Medulla oblongata (tissue), 1 donor: ENCODE data around the gene C3.
"Not testable (repeated sequence)": the region's sequence is repeated elsewhere in the genome, so short reads cannot be mapped to it uniquely, and the experiment has no call there.

Experiments used
- DNase-seq: peaks from one replicate; pipeline ENCODE4 v3.0.0-alpha.2; 2015; ENCODE audit errors: extremely low spot score

The C3 gene

GRCh38 chr19:6713773-6714692 lies 6.4 kb downstream of the C3 start:
- no peak for DNase-seq

GRCh38 chr19:6712692-6713670 lies 7.5 kb downstream of the C3 start:
- no peak for DNase-seq

GRCh38 chr19:6712231-6712630 lies 8.2 kb downstream of the C3 start:
- DNase-seq, result no peak

- no peak for DNase-seq
Measured at GRCh38 chr19:6711605-6712004, 8.8 kb downstream of the C3 start.

GRCh38 chr19:6711078-6711361 lies 9.4 kb downstream of the C3 start:
- DNase-seq, result no peak

- DNase-seq, result no peak
Measured at GRCh38 chr19:6710273-6711077, 10.0 kb downstream of the C3 start.

- no peak for DNase-seq
Measured at GRCh38 chr19:6709549-6709948, 10.9 kb downstream of the C3 start.

- not testable (repeated sequence) for DNase-seq
Measured at GRCh38 chr19:6708913-6709312, 11.5 kb downstream of the C3 start.

GRCh38 chr19:6708346-6708745 lies 12.1 kb downstream of the C3 start:
- DNase-seq, result no peak

GRCh38 chr19:6707658-6708018 lies 12.8 kb downstream of the C3 start:
- no peak for DNase-seq

GRCh38 chr19:6707011-6707657 lies 13.3 kb downstream of the C3 start:
- no peak for DNase-seq

GRCh38 chr19:6706633-6706958 lies 13.9 kb downstream of the C3 start:
- no peak for DNase-seq

- DNase-seq, result no peak
Measured at GRCh38 chr19:6705931-6706632, 14.4 kb downstream of the C3 start.

GRCh38 chr19:6700586-6701316 lies 19.7 kb downstream of the C3 start:
- DNase-seq, result no peak

GRCh38 chr19:6699935-6700334 lies 20.5 kb downstream of the C3 start:
- no peak for DNase-seq

GRCh38 chr19:6697291-6697690 lies 23.2 kb downstream of the C3 start:
- no peak for DNase-seq

GRCh38 chr19:6696239-6696820 lies 24.1 kb downstream of the C3 start:
- DNase-seq, result no peak

- no peak for DNase-seq
Measured at GRCh38 chr19:6694147-6694815, 26.2 kb downstream of the C3 start.

GRCh38 chr19:6693681-6694080 lies 26.8 kb downstream of the C3 start:
- DNase-seq, result no peak
